Left ventricle myocardium inferior (tissue), 1 donor: Measurements from ENCODE around the gene GRK1. TPM values are rescaled to one million over a fixed set of nuclear protein-coding genes. Genes with fewer than 3 reads are reported as not detected.
"Not testable (repeated sequence)": the region's sequence is repeated elsewhere in the genome, so short reads cannot be mapped to it uniquely, and the experiment has no call there.

Source experiments
- DNase-seq: peaks from one replicate; pipeline ENCODE4 v3.0.0-alpha.2; 2020
- H3K27ac ChIP-seq: fragments of 200-600 bp; replicated peaks from 2 replicates; pipeline ENCODE4 v1.8.0; 2021
- H3K27me3 ChIP-seq: fragments of 200-600 bp; 2 replicates; pipeline ENCODE4 v1.8.0; 2021; ENCODE audit warnings: low read depth
- H3K36me3 ChIP-seq: fragments of 200-600 bp; 2 replicates; pipeline ENCODE4 v1.8.0; 2021
- H3K4me1 ChIP-seq: fragments of 200-600 bp; 2 replicates; pipeline ENCODE4 v1.8.0; 2021
- H3K4me3 ChIP-seq: fragments of 200-600 bp; 2 replicates; pipeline ENCODE4 v1.8.0; 2021; ENCODE audit warnings: mild to moderate bottlenecking, moderate library complexity
- H3K9me3 ChIP-seq: fragments of 200-600 bp; replicated peaks from 2 replicates; pipeline ENCODE4 v1.8.0; 2021
- intact Hi-C: fragments of 100-400 bp; cut with micrococcal nuclease; formaldehyde crosslinking; loops from one replicate; pipeline ENCODE4 v1.11.0; 2022
- total RNA-seq: library from RNA; stranded (reverse); fragmentation: NEBNext Ultra II Directional; extraction: Animal tissue kit (Norgen Biotek cat#: 25700); gene quantifications from one replicate; pipeline ENCODE4 v1.2.1, GENCODE V29; 2021
- TF ChIP-seq, protein P1 (sequence below): fragments of 200-600 bp; IDR thresholded peaks from 2 replicates; pipeline ENCODE4 v1.8.0; 2021; ENCODE audit warnings: antibody characterized with exemption, mild to moderate bottlenecking, borderline replicate concordance
- donor health status: DM: no; HTN: yes; CAD: no; lungs with severe emphysema.

The GRK1 gene
- total RNA-seq, 1 donor from 2014 or later = 0.85 TPM

- TF ChIP-seq, protein P1, sequence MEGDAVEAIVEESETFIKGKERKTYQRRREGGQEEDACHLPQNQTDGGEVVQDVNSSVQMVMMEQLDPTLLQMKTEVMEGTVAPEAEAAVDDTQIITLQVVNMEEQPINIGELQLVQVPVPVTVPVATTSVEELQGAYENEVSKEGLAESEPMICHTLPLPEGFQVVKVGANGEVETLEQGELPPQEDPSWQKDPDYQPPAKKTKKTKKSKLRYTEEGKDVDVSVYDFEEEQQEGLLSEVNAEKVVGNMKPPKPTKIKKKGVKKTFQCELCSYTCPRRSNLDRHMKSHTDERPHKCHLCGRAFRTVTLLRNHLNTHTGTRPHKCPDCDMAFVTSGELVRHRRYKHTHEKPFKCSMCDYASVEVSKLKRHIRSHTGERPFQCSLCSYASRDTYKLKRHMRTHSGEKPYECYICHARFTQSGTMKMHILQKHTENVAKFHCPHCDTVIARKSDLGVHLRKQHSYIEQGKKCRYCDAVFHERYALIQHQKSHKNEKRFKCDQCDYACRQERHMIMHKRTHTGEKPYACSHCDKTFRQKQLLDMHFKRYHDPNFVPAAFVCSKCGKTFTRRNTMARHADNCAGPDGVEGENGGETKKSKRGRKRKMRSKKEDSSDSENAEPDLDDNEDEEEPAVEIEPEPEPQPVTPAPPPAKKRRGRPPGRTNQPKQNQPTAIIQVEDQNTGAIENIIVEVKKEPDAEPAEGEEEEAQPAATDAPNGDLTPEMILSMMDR = peak; percentile 52
- peaks cover 15% of the 10 kb centered on the region for H3K36me3 ChIP-seq
- peaks cover 13% of the 10 kb centered on the region for H3K4me1 ChIP-seq
- H3K27me3 ChIP-seq, H3K9me3 ChIP-seq, H3K27ac ChIP-seq, H3K4me3 ChIP-seq, intact Hi-C loops: not testable (repeated sequence)
- peak; percentile 23 for DNase-seq
Measured at GRCh38 chr13:113621498-113621897, 45.5 kb upstream of the GRK1 start.

GRCh38 chr13:113621986-113622550, 45.0 kb upstream of the GRK1 start:
- H3K27ac ChIP-seq, H3K9me3 ChIP-seq, intact Hi-C loops, H3K4me1 ChIP-seq, H3K4me3 ChIP-seq, H3K27me3 ChIP-seq: not testable (repeated sequence)
- DNase-seq = peak; percentile 7
- peaks cover 15% of the 10 kb centered on the region for H3K36me3 ChIP-seq

- TF ChIP-seq, protein P1 = no peak
- Histone ChIP-seq H3K27me3 (no peaks in the 10 kb centered on the region), H3K4me3 (no peak overlapping the region), H3K27ac (no peak overlapping the region), H3K4me1 (no peaks in the 10 kb centered on the region), H3K9me3 (no peaks in the 10 kb centered on the region), H3K36me3 (peaks cover 15% of the 10 kb centered on the region)
- DNase-seq = peak; percentile 5
- intact Hi-C loops = no loop called here
Measured at GRCh38 chr13:113622791-113623490, 44.1 kb upstream of the GRK1 start.

GRCh38 chr13:113623491-113624234, 43.4 kb upstream of the GRK1 start:
- DNase-seq = peak; percentile 13
- peaks cover 18% of the 10 kb centered on the region for H3K36me3 ChIP-seq
- no peak overlapping the region for H3K27ac ChIP-seq
- TF ChIP-seq, protein P1 = no peak
- no peaks in the 10 kb centered on the region for H3K4me1 ChIP-seq
- H3K27me3 ChIP-seq = no peaks in the 10 kb centered on the region
- intact Hi-C loops = no loop called here
- H3K4me3 ChIP-seq = no peak overlapping the region
- no peaks in the 10 kb centered on the region for H3K9me3 ChIP-seq

DNA sequence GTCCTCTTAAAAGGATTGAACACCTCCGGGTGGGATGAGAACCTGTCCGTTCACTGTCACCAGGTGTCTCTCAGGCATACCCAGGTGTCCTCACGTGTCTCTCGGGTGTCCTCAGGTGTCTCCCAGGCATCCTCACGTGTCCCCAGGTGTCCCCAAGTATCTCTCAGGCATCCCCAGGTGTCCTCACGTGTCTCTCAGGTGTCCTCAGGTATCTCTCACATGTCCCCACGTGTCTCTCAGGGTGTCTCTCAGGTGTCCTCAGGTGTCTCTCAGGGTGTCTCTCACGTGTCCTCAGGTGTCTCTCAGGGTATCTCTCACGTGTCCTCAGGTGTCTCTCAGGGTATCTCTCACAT, 42.8 kb upstream of the GRK1 start:
- Histone ChIP-seq H3K27ac (no peak overlapping the region), H3K27me3 (no peaks in the 10 kb centered on the region), H3K9me3 (no peaks in the 10 kb centered on the region), H3K36me3 (peaks cover 23% of the 10 kb centered on the region), H3K4me1 (no peaks in the 10 kb centered on the region), H3K4me3 (no peak overlapping the region)
- TF ChIP-seq, protein P1 = no peak
- intact Hi-C loops = no loop called here
- DNase-seq = no peak

DNA sequence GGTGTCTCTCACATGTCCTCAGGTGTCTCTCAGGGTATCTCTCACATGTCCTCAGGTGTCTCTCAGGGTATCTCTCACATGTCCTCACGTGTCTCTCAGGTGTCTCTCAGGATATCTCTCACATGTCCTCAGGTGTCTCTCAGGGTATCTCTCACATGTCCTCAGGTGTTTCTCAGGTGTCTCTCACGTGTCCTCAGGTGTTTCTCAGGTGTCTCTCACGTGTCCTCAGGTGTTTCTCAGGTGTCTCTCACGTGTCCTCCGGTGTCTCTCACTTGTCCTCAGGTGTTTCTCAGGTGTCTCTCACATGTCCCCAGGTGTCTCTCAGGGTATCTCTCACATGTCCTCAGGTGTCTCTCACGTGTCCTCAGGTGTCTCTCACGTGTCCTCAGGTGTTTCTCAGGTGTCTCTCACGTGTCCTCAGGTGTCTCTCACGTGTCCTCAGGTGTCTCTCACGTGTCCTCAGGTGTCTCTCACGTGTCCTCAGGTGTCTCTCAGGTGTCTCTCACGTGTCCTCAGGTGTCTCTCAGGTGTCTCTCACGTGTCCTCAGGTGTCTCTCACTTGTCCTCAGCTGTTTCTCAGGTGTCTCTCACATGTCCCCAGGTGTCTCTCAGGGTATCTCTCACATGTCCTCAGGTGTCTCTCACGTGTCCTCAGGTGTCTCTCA, 42.2 kb upstream of the GRK1 start:
- H3K9me3 ChIP-seq, intact Hi-C loops, H3K27ac ChIP-seq, H3K27me3 ChIP-seq, DNase-seq, H3K4me1 ChIP-seq, H3K4me3 ChIP-seq: not testable (repeated sequence)
- peaks cover 23% of the 10 kb centered on the region for H3K36me3 ChIP-seq
